ENCODE data around the gene MAP2K3.
"Not testable (repeated sequence)": the region's sequence is repeated elsewhere in the genome, so short reads cannot be mapped to it uniquely, and the experiment has no call there.

- TF ChIP-seq CTCF (IDR thresholded peaks at IDR 0.05); POLR2A (IDR thresholded peaks at IDR 0.05); POLR2AphosphoS5 (IDR thresholded peaks at IDR 0.05); EP300 (IDR thresholded peaks at IDR 0.05; ENCODE audit: low read depth): not testable (repeated sequence)
Observed at GRCh38 chr17:21346651-21347250, 62.2 kb downstream of the MAP2K3 start.

Data from transverse colon (tissue), 4 donors.